PFSK-1 (cell line): ENCODE results near the gene LIMK2.

Source experiments
- FOXP2 ChIP-seq: optimal IDR thresholded peaks from 2 replicates; pipeline ENCODE3; 2011; ENCODE audit warnings: borderline replicate concordance, control low read depth, inconsistent platforms; ENCODE audit not compliant: insufficient read depth; ENCODE audit errors: extremely low read length, extremely low read depth
- POLR2AphosphoS5 ChIP-seq: IDR thresholded peaks from 2 replicates; pipeline ENCODE4 v1.6.1; 2012; ENCODE audit warnings: low read depth, mild to moderate bottlenecking, control low read depth, low read length, moderate library complexity
- REST ChIP-seq, 2 experiments: IDR thresholded peaks; 2 replicates each; pipeline versions ENCODE4 v1.6.1 to v1.8.0; 2011 to 2012; ENCODE audit warnings: low read depth in 2 of 2, low read length in 2 of 2, control low read depth in 1 of 2, inconsistent platforms in 1 of 2, mild to moderate bottlenecking in 1 of 2, moderate library complexity in 1 of 2; ENCODE audit not compliant: insufficient read depth in 1 of 2
- SIN3A ChIP-seq: IDR thresholded peaks from 2 replicates; pipeline ENCODE4 v1.6.1; 2012; ENCODE audit warnings: mild to moderate bottlenecking, low read length, moderate library complexity, borderline replicate concordance; ENCODE audit not compliant: insufficient read depth
- TAF1 ChIP-seq: IDR thresholded peaks from 2 replicates; pipeline ENCODE4 v1.6.1; 2012; ENCODE audit warnings: low read length, control low read depth, borderline replicate concordance; ENCODE audit not compliant: insufficient read depth

The LIMK2 gene

GRCh38 chr22:31302006-31302405 lies 89.9 kb downstream of the LIMK2 start:
- no peak for TF ChIP-seq FOXP2
- no peak for TF ChIP-seq TAF1
- no peak for TF ChIP-seq POLR2AphosphoS5
- no peak for TF ChIP-seq REST (IDR thresholded peaks at IDR 0.05; ENCODE audit: insufficient read depth in 1 of 2, low read depth in 2 of 2, low read length in 2 of 2)
- TF ChIP-seq SIN3A: no peak

DNA sequence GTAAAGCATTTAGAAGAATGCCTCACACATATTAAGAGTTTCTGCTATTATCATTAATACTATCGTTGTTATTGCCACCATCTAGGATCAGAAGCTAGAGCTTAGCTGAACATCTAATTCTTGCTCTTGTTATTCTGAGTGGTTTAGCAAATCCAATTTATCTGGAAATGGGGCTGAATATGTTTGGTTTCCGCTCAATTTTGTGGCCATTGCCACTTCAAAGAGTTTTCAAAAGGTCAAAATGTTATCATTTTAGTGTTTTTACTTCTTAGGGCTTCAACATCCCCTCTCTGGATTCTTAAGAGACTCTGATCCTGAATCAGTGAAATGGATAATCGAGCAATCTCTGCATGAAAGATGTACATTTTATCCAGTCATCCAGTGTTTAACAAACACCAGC lies 90.4 kb downstream of the LIMK2 start:
- TF ChIP-seq TAF1: no peak
- TF ChIP-seq REST (IDR thresholded peaks at IDR 0.05; ENCODE audit: insufficient read depth in 1 of 2, low read depth in 2 of 2, low read length in 2 of 2): no peak

- TF ChIP-seq SIN3A: no peak
- no peak for TF ChIP-seq REST (IDR thresholded peaks at IDR 0.05; ENCODE audit: insufficient read depth in 1 of 2, low read depth in 2 of 2, low read length in 2 of 2)
- no peak for TF ChIP-seq TAF1
- no peak for TF ChIP-seq POLR2AphosphoS5
- TF ChIP-seq FOXP2: no peak
Measured at GRCh38 chr22:31305194-31305593, 93.1 kb downstream of the LIMK2 start.

DNA sequence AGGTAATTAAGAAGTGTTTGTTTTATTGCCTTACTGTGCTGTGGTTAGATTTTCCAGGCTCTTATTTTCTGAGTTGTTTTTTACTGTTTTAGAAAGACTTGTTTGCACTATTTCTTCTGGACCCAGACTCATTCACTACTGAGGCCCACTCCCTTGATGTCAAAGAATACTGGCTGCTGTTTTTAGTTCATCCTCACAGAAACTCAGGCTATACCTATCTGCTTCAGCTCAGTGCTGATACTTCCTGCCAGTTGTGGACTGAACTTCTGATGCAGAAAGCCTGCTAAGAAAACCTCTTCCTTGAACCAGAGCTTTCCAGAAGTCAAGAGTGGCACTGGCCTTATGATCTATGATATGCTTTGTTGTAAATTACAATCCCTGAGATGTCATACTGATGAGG lies 96.1 kb downstream of the LIMK2 start:
- no peak for TF ChIP-seq FOXP2
- TF ChIP-seq SIN3A: no peak
- TF ChIP-seq TAF1: no peak
- no peak for TF ChIP-seq POLR2AphosphoS5
- TF ChIP-seq REST (IDR thresholded peaks at IDR 0.05; ENCODE audit: insufficient read depth in 1 of 2, low read depth in 2 of 2, low read length in 2 of 2): no peak

GRCh38 chr22:31313366-31314147 lies 101.5 kb downstream of the LIMK2 start:
- no peak for TF ChIP-seq SIN3A
- TF ChIP-seq POLR2AphosphoS5: no peak
- no peak for TF ChIP-seq TAF1
- no peak for TF ChIP-seq FOXP2
- TF ChIP-seq REST (IDR thresholded peaks at IDR 0.05; ENCODE audit: insufficient read depth in 1 of 2, low read depth in 2 of 2, low read length in 2 of 2): no peak
